Panc1 (cell line): ENCODE data around the gene AMN1. TPM values are rescaled to one million over a fixed set of nuclear protein-coding genes. Genes with fewer than 3 reads are reported as not detected.

Experiments
- ATAC-seq: fragments of 200-7000 bp; cut with Tn5 transposase; 2 replicates; pipeline ENCODE4 v1.9.1; 2020; ENCODE audit warnings: mild to moderate bottlenecking, moderate library complexity
- BruUV-seq: library from RNA; stranded (reverse); fragments of 400-500 nt; replicated peaks from 2 replicates; lab custom pipeline; 2021; lab: Mats Ljungman, UMichigan
- CTCF ChIA-PET: fragments of 300-600 bp; sonication (Branson Sonifier 250); formaldehyde crosslinking; loops from one replicate; lab custom pipeline; 2022; ENCODE audit warnings: antibody characterized with exemption; lab: Charles Lee
- POLR2A ChIA-PET: fragments of 300-600 bp; sonication (Branson Sonifier 250); formaldehyde crosslinking; loops from one replicate; lab custom pipeline; 2022; ENCODE audit warnings: antibody characterized with exemption; lab: Charles Lee
- DNase-seq: peaks from one replicate; pipeline ENCODE4 v3.0.0-alpha.2; 2010; ENCODE audit warnings: low read depth, low spot score
- H3K27ac ChIP-seq: 2 replicates; pipeline ENCODE4 v1.5.1; 2011; ENCODE audit warnings: mild to moderate bottlenecking, low read length, inconsistent platforms
- H3K27me3 ChIP-seq: fragments of 200-500 bp; sonication (Bioruptor generic); 2 replicates; pipeline ENCODE4 v1.6.0; 2014; ENCODE audit warnings: low read length, inconsistent platforms; ENCODE audit not compliant: control insufficient read depth, insufficient read depth
- H3K36me3 ChIP-seq: fragments of 200-500 bp; sonication (Bioruptor generic); 2 replicates; pipeline ENCODE4 v1.5.1; 2014; ENCODE audit warnings: inconsistent platforms, mild to moderate bottlenecking, low read length, moderate library complexity; ENCODE audit not compliant: control insufficient read depth, insufficient read depth
- H3K4me1 ChIP-seq: 2 replicates; pipeline ENCODE4 v1.5.1; 2011; ENCODE audit warnings: inconsistent platforms, mild to moderate bottlenecking, low read length, moderate library complexity; ENCODE audit not compliant: control insufficient read depth, insufficient read depth
- H3K4me3 ChIP-seq, 2 experiments: 2 replicates each; pipeline ENCODE4 v1.5.1; 2011 to 2012; ENCODE audit warnings: low read depth in 2 of 2, low read length in 2 of 2, mild to moderate bottlenecking in 2 of 2, inconsistent platforms in 1 of 2, moderate library complexity in 1 of 2
- H3K9me3 ChIP-seq: fragments of 200-500 bp; sonication (Bioruptor generic); 2 replicates; pipeline ENCODE4 v1.5.1; 2014; ENCODE audit warnings: low read depth, mild to moderate bottlenecking, inconsistent platforms, low read length, moderate library complexity; ENCODE audit not compliant: control insufficient read depth, insufficient read depth
- POLR2AphosphoS5 ChIP-seq: IDR thresholded peaks from 2 replicates; pipeline ENCODE4 v1.6.1; 2012; ENCODE audit warnings: mild to moderate bottlenecking, low read depth, low read length, moderate library complexity
- SIN3A ChIP-seq: IDR thresholded peaks from 2 replicates; pipeline ENCODE4 v1.6.1; 2012; ENCODE audit warnings: low read depth, mild to moderate bottlenecking, low read length, moderate library complexity, borderline replicate concordance; ENCODE audit not compliant: insufficient read depth
- TCF7L2 ChIP-seq: IDR thresholded peaks from 2 replicates; pipeline ENCODE4 v1.6.1; 2011; ENCODE audit warnings: mild to moderate bottlenecking, low read depth, low read length, inconsistent platforms
- in situ Hi-C: cut with HindIII; loops from 2 replicates; pipeline ENCODE4 v1.10.0; 2016; ENCODE audit warnings: low sequenced_read_pairs, low pct_unique_long_range_greater_than_20kb
- intact Hi-C: fragments of 100-400 bp; cut with micrococcal nuclease; formaldehyde crosslinking; loops from one replicate; pipeline ENCODE4 v1.10.0; 2022; ENCODE audit not compliant: unreplicated experiment
- total RNA-seq: library from RNA; stranded (reverse); gene quantifications from one replicate; pipeline ENCODE4 v1.2.1, GENCODE V29; 2021; ENCODE audit not compliant: unreplicated experiment
- TF ChIP-seq, protein P1 (sequence below), 2 experiments: IDR thresholded peaks; 2 replicates each; pipeline ENCODE4 v1.6.1; 2011 to 2012; ENCODE audit warnings: low read depth in 2 of 2, control low read depth in 1 of 2, low read length in 1 of 2, mild to moderate bottlenecking in 1 of 2, moderate library complexity in 1 of 2; ENCODE audit not compliant: insufficient read depth in 1 of 2
- TF ChIP-seq, protein P2 (sequence below): fragments of 450-650 bp; IDR thresholded peaks from 2 replicates; pipeline ENCODE4 v1.5.1; 2017; ENCODE audit warnings: mild to moderate bottlenecking

AMN1 gene
- total RNA-seq, 1 experiment from 2014 or later, result 16.4 TPM

GRCh38 chr12:31687101-31687527 lies 41.7 kb downstream of the AMN1 start:
- Histone ChIP-seq H3K4me3 (no peak overlapping the region), H3K9me3 (no peaks in the 10 kb centered on the region), H3K27ac (no peak overlapping the region), H3K27me3 (no peaks in the 10 kb centered on the region), H3K4me1 (no peaks in the 10 kb centered on the region), H3K36me3 (no peaks in the 10 kb centered on the region)
- ATAC-seq, result no peak
- no peak for DNase-seq
- intact Hi-C loops (loop anchor here (10.0 kb wide), 1 partner anchor 298 kb away; no protein-coding TSS in a partner anchor), in situ Hi-C loops (no loop called here)
- POLR2A ChIA-PET, result interaction anchor here (0.5 to 0.8 kb wide), 3 partner anchors 169 to 341 kb away, joined by 3 to 5 read pairs (median 4); no protein-coding TSS in a partner anchor
- TF ChIP-seq, protein P1, sequence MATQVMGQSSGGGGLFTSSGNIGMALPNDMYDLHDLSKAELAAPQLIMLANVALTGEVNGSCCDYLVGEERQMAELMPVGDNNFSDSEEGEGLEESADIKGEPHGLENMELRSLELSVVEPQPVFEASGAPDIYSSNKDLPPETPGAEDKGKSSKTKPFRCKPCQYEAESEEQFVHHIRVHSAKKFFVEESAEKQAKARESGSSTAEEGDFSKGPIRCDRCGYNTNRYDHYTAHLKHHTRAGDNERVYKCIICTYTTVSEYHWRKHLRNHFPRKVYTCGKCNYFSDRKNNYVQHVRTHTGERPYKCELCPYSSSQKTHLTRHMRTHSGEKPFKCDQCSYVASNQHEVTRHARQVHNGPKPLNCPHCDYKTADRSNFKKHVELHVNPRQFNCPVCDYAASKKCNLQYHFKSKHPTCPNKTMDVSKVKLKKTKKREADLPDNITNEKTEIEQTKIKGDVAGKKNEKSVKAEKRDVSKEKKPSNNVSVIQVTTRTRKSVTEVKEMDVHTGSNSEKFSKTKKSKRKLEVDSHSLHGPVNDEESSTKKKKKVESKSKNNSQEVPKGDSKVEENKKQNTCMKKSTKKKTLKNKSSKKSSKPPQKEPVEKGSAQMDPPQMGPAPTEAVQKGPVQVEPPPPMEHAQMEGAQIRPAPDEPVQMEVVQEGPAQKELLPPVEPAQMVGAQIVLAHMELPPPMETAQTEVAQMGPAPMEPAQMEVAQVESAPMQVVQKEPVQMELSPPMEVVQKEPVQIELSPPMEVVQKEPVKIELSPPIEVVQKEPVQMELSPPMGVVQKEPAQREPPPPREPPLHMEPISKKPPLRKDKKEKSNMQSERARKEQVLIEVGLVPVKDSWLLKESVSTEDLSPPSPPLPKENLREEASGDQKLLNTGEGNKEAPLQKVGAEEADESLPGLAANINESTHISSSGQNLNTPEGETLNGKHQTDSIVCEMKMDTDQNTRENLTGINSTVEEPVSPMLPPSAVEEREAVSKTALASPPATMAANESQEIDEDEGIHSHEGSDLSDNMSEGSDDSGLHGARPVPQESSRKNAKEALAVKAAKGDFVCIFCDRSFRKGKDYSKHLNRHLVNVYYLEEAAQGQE (IDR thresholded peaks at IDR 0.05; ENCODE audit: insufficient read depth in 1 of 2, low read depth in 2 of 2, low read length in 1 of 2), result no peak
- TF ChIP-seq TCF7L2, result no peak
- no peak for TF ChIP-seq POLR2AphosphoS5
- no peak for TF ChIP-seq SIN3A
- no TSS peak for BruUV-seq
- CTCF ChIA-PET, result interaction anchor here (0.7 kb wide), 1 partner anchor 342 kb away, joined by 4 read pairs; no protein-coding TSS in a partner anchor

DNA sequence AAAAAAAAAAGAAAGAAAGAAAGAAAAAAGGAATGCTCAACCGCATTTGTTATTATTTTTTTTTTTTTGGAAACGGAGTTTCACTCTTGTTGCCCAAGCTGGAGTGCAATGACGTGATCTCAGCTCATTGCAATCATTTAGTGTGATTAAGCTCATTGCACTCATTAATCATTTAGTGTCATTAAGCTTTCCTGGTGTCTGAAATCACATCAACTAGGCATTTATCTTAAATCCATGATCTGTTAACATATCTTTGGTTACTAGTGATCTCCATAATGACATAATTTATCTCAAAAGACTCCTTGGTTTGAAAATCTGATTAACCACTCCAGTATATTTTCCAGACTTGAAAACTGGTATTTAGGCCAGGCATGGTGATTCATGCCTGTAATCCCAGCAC lies 43.0 kb downstream of the AMN1 start:
- no TSS peak for BruUV-seq
- DNase-seq (no peak), ATAC-seq (no peak)
- TF ChIP-seq POLR2AphosphoS5, result no peak
- TF ChIP-seq, protein P2, sequence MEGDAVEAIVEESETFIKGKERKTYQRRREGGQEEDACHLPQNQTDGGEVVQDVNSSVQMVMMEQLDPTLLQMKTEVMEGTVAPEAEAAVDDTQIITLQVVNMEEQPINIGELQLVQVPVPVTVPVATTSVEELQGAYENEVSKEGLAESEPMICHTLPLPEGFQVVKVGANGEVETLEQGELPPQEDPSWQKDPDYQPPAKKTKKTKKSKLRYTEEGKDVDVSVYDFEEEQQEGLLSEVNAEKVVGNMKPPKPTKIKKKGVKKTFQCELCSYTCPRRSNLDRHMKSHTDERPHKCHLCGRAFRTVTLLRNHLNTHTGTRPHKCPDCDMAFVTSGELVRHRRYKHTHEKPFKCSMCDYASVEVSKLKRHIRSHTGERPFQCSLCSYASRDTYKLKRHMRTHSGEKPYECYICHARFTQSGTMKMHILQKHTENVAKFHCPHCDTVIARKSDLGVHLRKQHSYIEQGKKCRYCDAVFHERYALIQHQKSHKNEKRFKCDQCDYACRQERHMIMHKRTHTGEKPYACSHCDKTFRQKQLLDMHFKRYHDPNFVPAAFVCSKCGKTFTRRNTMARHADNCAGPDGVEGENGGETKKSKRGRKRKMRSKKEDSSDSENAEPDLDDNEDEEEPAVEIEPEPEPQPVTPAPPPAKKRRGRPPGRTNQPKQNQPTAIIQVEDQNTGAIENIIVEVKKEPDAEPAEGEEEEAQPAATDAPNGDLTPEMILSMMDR, result no peak
- TF ChIP-seq SIN3A, result no peak
- TF ChIP-seq, protein P1 (IDR thresholded peaks at IDR 0.05; ENCODE audit: insufficient read depth in 1 of 2, low read depth in 2 of 2, low read length in 1 of 2), result no peak
- no peak for TF ChIP-seq TCF7L2
- Histone ChIP-seq H3K27ac (no peak overlapping the region), H3K9me3 (no peaks in the 10 kb centered on the region), H3K36me3 (no peaks in the 10 kb centered on the region), H3K4me1 (no peaks in the 10 kb centered on the region), H3K27me3 (no peaks in the 10 kb centered on the region), H3K4me3 (no peak overlapping the region)
- in situ Hi-C loops, result no loop called here
- intact Hi-C loops, result loop anchor here (10.0 kb wide), 1 partner anchor 299 kb away; no protein-coding TSS in a partner anchor
- CTCF ChIA-PET, result interaction anchor here (0.6 kb wide), 1 partner anchor 373 kb away, joined by 3 read pairs; no protein-coding TSS in a partner anchor
- POLR2A ChIA-PET, result interaction anchor here (0.6 kb wide), 1 partner anchor 195 kb away, joined by 4 read pairs; no protein-coding TSS in a partner anchor
